ENCODE results near the gene DUSP22.

The DUSP22 gene

GRCh38 chr6:257031-257725 lies 35.1 kb upstream of the DUSP22 start:
- no peaks in the 10 kb centered on the region for H3K36me3 ChIP-seq (ENCODE audit: control insufficient read depth, insufficient read depth, low read length)
- no peaks in the 10 kb centered on the region for H3K4me1 ChIP-seq (ENCODE audit: control insufficient read depth, insufficient read depth, low read length)
- no peak overlapping the region for H3K4me3 ChIP-seq (ENCODE audit: low read length)
- no peaks in the 10 kb centered on the region for H3K9me3 ChIP-seq (ENCODE audit: control insufficient read depth, low read length)
- no peak overlapping the region for H3K9ac ChIP-seq (ENCODE audit: low read length)
- H3K27me3 ChIP-seq (ENCODE audit: control insufficient read depth, insufficient read depth, low read length) = no peaks in the 10 kb centered on the region

- Histone ChIP-seq H3K4me3 (ENCODE audit: low read length) (no peak overlapping the region), H3K27me3 (ENCODE audit: control insufficient read depth, insufficient read depth, low read length) (no peaks in the 10 kb centered on the region), H3K36me3 (ENCODE audit: control insufficient read depth, insufficient read depth, low read length) (no peaks in the 10 kb centered on the region), H3K4me1 (ENCODE audit: control insufficient read depth, insufficient read depth, low read length) (no peaks in the 10 kb centered on the region), H3K9ac (ENCODE audit: low read length) (no peak overlapping the region), H3K9me3 (ENCODE audit: control insufficient read depth, low read length) (no peaks in the 10 kb centered on the region)
Measured at GRCh38 chr6:257774-258173, 34.5 kb upstream of the DUSP22 start.

- H3K9ac ChIP-seq (ENCODE audit: low read length) = no peak overlapping the region
- H3K9me3 ChIP-seq (ENCODE audit: control insufficient read depth, low read length) = no peaks in the 10 kb centered on the region
- no peaks in the 10 kb centered on the region for H3K4me1 ChIP-seq (ENCODE audit: control insufficient read depth, insufficient read depth, low read length)
- no peaks in the 10 kb centered on the region for H3K27me3 ChIP-seq (ENCODE audit: control insufficient read depth, insufficient read depth, low read length)
- H3K4me3 ChIP-seq (ENCODE audit: low read length) = no peak overlapping the region
- H3K36me3 ChIP-seq (ENCODE audit: control insufficient read depth, insufficient read depth, low read length) = no peaks in the 10 kb centered on the region
Measured at GRCh38 chr6:259316-259715, 33.0 kb upstream of the DUSP22 start.

- no peak overlapping the region for H3K4me3 ChIP-seq (ENCODE audit: low read length)
- no peaks in the 10 kb centered on the region for H3K36me3 ChIP-seq (ENCODE audit: control insufficient read depth, insufficient read depth, low read length)
- H3K4me1 ChIP-seq (ENCODE audit: control insufficient read depth, insufficient read depth, low read length) = no peaks in the 10 kb centered on the region
- H3K27me3 ChIP-seq (ENCODE audit: control insufficient read depth, insufficient read depth, low read length) = no peaks in the 10 kb centered on the region
- H3K9me3 ChIP-seq (ENCODE audit: control insufficient read depth, low read length) = no peaks in the 10 kb centered on the region
- no peak overlapping the region for H3K9ac ChIP-seq (ENCODE audit: low read length)
Measured at GRCh38 chr6:259901-260508, 32.3 kb upstream of the DUSP22 start.

GRCh38 chr6:264626-265025 lies 27.7 kb upstream of the DUSP22 start:
- Histone ChIP-seq H3K4me1 (ENCODE audit: control insufficient read depth, insufficient read depth, low read length) (no peaks in the 10 kb centered on the region), H3K9ac (ENCODE audit: low read length) (no peak overlapping the region), H3K9me3 (ENCODE audit: control insufficient read depth, low read length) (no peaks in the 10 kb centered on the region), H3K27me3 (ENCODE audit: control insufficient read depth, insufficient read depth, low read length) (no peaks in the 10 kb centered on the region), H3K36me3 (ENCODE audit: control insufficient read depth, insufficient read depth, low read length) (no peaks in the 10 kb centered on the region), H3K4me3 (ENCODE audit: low read length) (no peak overlapping the region)

GRCh38 chr6:268394-268935 lies 23.8 kb upstream of the DUSP22 start:
- Histone ChIP-seq H3K36me3 (ENCODE audit: control insufficient read depth, insufficient read depth, low read length) (no peaks in the 10 kb centered on the region), H3K4me1 (ENCODE audit: control insufficient read depth, insufficient read depth, low read length) (no peaks in the 10 kb centered on the region), H3K27me3 (ENCODE audit: control insufficient read depth, insufficient read depth, low read length) (no peaks in the 10 kb centered on the region), H3K4me3 (ENCODE audit: low read length) (no peak overlapping the region), H3K9ac (ENCODE audit: low read length) (no peak overlapping the region), H3K9me3 (ENCODE audit: control insufficient read depth, low read length) (no peaks in the 10 kb centered on the region)

- Histone ChIP-seq H3K9ac (ENCODE audit: low read length) (no peak overlapping the region), H3K4me1 (ENCODE audit: control insufficient read depth, insufficient read depth, low read length) (no peaks in the 10 kb centered on the region), H3K27me3 (ENCODE audit: control insufficient read depth, insufficient read depth, low read length) (no peaks in the 10 kb centered on the region), H3K4me3 (ENCODE audit: low read length) (no peak overlapping the region), H3K9me3 (ENCODE audit: control insufficient read depth, low read length) (no peaks in the 10 kb centered on the region), H3K36me3 (ENCODE audit: control insufficient read depth, insufficient read depth, low read length) (no peaks in the 10 kb centered on the region)
Measured at GRCh38 chr6:273551-274058, 18.7 kb upstream of the DUSP22 start.

GRCh38 chr6:277746-278145 lies 14.5 kb upstream of the DUSP22 start:
- Histone ChIP-seq H3K27me3 (ENCODE audit: control insufficient read depth, insufficient read depth, low read length) (peaks cover 6% of the 10 kb centered on the region), H3K9ac (ENCODE audit: low read length) (no peak overlapping the region), H3K4me1 (ENCODE audit: control insufficient read depth, insufficient read depth, low read length) (no peaks in the 10 kb centered on the region), H3K9me3 (ENCODE audit: control insufficient read depth, low read length) (no peaks in the 10 kb centered on the region), H3K4me3 (ENCODE audit: low read length) (no peak overlapping the region), H3K36me3 (ENCODE audit: control insufficient read depth, insufficient read depth, low read length) (no peaks in the 10 kb centered on the region)

- no peaks in the 10 kb centered on the region for H3K36me3 ChIP-seq (ENCODE audit: control insufficient read depth, insufficient read depth, low read length)
- no peaks in the 10 kb centered on the region for H3K9me3 ChIP-seq (ENCODE audit: control insufficient read depth, low read length)
- H3K9ac ChIP-seq (ENCODE audit: low read length) = no peak overlapping the region
- no peaks in the 10 kb centered on the region for H3K4me1 ChIP-seq (ENCODE audit: control insufficient read depth, insufficient read depth, low read length)
- H3K27me3 ChIP-seq (ENCODE audit: control insufficient read depth, insufficient read depth, low read length) = peaks cover 9% of the 10 kb centered on the region
- H3K4me3 ChIP-seq (ENCODE audit: low read length) = no peak overlapping the region
Measured at GRCh38 chr6:278494-278893, 13.8 kb upstream of the DUSP22 start.

- Histone ChIP-seq H3K4me1 (ENCODE audit: control insufficient read depth, insufficient read depth, low read length) (no peaks in the 10 kb centered on the region), H3K36me3 (ENCODE audit: control insufficient read depth, insufficient read depth, low read length) (no peaks in the 10 kb centered on the region), H3K9me3 (ENCODE audit: control insufficient read depth, low read length) (no peaks in the 10 kb centered on the region), H3K9ac (ENCODE audit: low read length) (no peak overlapping the region), H3K4me3 (ENCODE audit: low read length) (no peak overlapping the region), H3K27me3 (ENCODE audit: control insufficient read depth, insufficient read depth, low read length) (peaks cover 9% of the 10 kb centered on the region)
Measured at GRCh38 chr6:279341-280029, 12.8 kb upstream of the DUSP22 start.

- Histone ChIP-seq H3K27me3 (ENCODE audit: control insufficient read depth, insufficient read depth, low read length) (peaks cover 9% of the 10 kb centered on the region), H3K9ac (ENCODE audit: low read length) (no peak overlapping the region), H3K9me3 (ENCODE audit: control insufficient read depth, low read length) (no peaks in the 10 kb centered on the region), H3K4me1 (ENCODE audit: control insufficient read depth, insufficient read depth, low read length) (no peaks in the 10 kb centered on the region), H3K36me3 (ENCODE audit: control insufficient read depth, insufficient read depth, low read length) (no peaks in the 10 kb centered on the region), H3K4me3 (ENCODE audit: low read length) (no peak overlapping the region)
Measured at GRCh38 chr6:280775-281468, 11.4 kb upstream of the DUSP22 start.

All from mucosa of stomach (tissue), 1 donor.